GM21786 (cell line): Measurements from ENCODE around the gene GOLGA7B.

ENCODE experiments used
- ATAC-seq: cut with Tn5 transposase; IDR thresholded peaks from one replicate; pipeline ENCODE4 v1.9.1; 2021; ENCODE audit not compliant: unreplicated experiment

The GOLGA7B gene

GRCh38 chr10:97892506-97892905 is 42.9 kb downstream of the GOLGA7B start:
- ATAC-seq = no peak

- no peak for ATAC-seq
These were observed 43.3 kb downstream of the GOLGA7B start for GRCh38 chr10:97892939-97893338.

GRCh38 chr10:97894092-97894491 is 44.4 kb downstream of the GOLGA7B start:
- ATAC-seq = no peak

GRCh38 chr10:97895084-97895483 is 45.4 kb downstream of the GOLGA7B start:
- ATAC-seq = no peak

GRCh38 chr10:97895915-97896314 is 46.3 kb downstream of the GOLGA7B start:
- no peak for ATAC-seq

DNA sequence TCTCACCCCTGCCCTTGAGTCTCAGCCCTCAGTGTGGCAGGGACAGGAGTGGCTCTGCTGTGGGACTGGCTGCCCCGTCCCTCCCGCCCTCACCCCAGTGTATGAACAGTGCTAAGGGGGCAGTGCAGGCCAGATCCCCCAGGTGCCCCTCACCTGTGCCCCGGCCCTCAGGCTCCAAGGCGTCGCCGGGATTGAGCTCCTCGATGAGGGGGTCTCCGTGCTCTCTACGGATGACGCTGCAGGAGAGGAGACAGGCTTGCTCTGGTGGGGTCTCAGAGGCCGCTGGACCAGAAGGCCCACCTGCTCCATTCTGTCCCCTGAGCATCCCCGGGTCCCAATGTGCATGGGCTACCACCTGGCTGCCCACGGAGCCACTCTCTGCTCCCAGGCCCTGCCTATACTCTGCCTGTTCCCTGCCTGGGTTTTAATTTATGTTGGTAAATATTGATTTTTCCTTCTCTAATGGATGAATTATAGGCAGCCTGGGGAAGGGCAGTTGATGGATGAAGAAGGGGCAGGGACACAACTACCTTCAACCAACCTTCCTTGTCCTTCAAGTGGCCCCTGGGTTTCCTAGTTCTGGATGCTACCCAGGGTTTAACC is 47.2 kb downstream of the GOLGA7B start:
- no peak for ATAC-seq

DNA sequence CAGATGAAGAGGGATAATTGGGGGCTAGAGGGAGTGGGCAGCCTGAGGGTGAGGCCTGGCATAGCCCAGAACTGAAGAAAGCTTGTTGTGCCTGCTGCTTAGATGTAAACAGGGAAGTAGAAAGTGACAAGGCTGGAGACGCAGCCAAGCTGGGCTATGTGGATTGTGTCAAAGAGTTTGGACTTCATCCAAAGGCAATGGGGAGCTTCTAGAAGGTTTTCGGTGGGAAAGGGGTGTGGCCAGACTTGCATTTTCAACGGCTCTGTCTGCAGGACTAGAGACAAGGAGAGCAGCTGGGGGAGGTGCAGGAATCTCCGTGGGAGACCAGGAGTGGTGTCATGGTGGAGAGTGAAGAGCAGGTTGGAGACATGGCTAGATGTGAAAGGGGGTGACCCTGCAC is 48.8 kb downstream of the GOLGA7B start:
- ATAC-seq = no peak

DNA sequence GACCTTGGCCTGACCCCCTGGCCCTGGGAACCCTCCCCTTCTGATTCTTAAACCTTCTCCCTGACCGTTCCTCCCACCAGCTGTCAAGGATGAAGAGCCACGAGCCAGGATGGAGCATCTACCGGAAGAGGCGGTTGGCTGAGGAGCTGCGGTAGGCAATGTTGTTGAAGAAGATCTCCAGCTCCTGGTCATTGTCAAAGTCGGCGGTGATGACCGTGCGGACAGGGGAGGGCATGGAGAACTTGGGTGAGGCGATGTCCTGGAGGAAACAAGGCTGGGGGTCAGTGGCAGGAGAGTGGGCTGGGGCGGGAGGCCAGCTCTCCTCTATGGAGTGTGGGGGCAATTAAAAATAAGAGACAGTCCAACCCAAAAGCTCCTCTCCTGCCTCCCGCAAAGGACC is 51.7 kb downstream of the GOLGA7B start:
- no peak for ATAC-seq

GRCh38 chr10:97903128-97904017 is 53.7 kb downstream of the GOLGA7B start:
- ATAC-seq = no peak

DNA sequence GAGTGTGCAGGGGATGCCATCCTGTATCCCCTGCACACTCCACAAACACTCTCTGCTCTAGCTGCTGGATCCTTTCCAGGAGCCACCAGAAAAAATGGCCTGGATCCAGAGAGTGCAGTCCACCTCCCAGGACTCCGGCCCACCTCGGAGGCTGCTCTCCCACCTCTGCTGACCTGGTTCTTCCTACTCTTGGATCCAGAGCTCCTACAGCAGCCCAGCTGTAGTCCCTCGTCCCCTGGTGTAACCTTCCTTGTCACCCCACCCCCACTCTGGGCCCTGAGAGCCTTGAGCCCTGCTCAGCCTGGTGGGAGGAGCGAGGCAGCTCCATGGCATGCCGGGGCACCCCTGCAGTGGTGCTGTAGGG is 54.4 kb downstream of the GOLGA7B start:
- ATAC-seq = no peak

DNA sequence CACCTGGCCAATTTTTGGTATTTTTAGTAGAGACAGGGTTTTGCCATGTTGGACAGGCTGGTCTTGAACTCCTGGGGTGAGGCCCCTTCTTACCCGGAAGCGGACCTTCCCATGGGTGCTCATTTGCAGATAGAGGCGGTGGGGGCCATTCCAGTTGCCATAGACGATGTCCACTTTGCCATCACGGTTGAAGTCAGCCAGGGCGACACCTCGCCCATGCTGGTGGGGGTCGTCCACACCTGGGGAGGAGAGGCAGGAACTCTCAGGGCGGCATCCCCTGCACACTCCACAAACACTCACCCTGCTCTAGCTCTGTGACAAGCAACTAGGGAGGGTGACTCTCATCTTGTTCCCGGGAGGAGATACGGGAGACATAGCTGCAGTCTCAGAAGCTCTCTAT is 54.9 kb downstream of the GOLGA7B start:
- no peak for ATAC-seq

- ATAC-seq = no peak
These were observed 55.6 kb downstream of the GOLGA7B start for GRCh38 chr10:97905276-97905675.

- ATAC-seq = no peak
These were observed 57.6 kb downstream of the GOLGA7B start for GRCh38 chr10:97907211-97907610.

DNA sequence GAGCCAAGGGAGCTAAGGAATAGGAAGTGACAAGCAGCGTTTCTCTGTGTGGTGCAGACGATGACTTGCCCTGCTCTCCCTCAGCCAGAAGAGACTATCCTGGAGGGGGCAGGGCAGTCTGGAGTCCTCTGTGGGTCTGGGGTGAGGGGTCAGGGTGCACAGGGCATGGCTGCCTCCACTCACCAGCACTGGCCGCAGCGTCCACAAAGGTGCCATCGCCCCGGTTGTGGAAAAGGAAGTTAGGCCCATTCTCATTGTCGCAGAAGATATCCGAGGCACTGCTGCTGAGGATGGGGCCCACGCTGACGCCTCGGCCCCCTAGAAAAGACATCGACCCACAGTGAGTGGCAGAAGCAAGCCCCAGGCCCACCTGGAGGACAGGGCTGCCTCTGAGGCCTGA is 58.2 kb downstream of the GOLGA7B start:
- no peak for ATAC-seq

DNA sequence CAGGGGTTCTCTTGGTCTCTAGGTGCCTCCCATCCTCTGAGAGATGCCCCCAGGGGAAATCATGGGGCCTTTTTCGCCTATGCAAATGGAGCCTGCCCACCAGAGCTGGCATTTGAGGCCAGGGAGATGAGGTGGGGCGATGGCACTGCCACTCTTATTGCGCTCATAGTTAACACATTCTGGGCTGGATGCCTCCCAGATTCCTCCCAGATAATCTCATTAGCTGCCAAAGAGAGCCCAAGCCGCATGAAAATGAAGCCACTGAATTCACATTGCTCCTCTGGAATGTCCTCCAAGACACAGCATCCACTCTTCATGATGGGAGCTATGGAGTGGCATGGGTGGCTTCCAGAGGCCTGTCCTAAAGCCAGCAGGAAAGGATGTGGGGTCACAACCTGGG is 61.0 kb downstream of the GOLGA7B start:
- ATAC-seq = no peak

GRCh38 chr10:97911217-97911616 is 61.6 kb downstream of the GOLGA7B start:
- ATAC-seq = no peak

GRCh38 chr10:97913193-97913592 is 63.5 kb downstream of the GOLGA7B start:
- ATAC-seq = no peak

DNA sequence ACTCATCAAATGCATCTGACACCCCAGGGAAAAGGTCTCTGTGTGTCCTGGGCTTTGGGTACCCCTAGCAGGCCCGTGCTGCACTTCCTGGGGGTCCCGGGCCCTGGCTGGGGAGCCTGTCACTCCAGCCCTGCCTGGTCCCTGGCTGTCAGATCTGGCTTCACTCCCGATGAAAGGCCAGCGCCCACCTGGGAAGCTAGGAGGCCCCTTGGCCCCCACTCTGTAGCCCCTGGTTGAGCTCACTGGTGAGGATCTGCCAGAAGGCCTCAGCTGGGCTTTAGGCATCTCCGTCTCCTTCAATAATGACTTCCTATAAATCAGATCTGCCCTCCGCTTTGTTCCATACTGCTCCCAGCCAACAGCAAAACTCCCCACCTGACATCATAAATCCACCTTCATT is 64.0 kb downstream of the GOLGA7B start:
- no peak for ATAC-seq

GRCh38 chr10:97914171-97914836 is 64.7 kb downstream of the GOLGA7B start:
- no peak for ATAC-seq

GRCh38 chr10:97914837-97915211 is 65.2 kb downstream of the GOLGA7B start:
- ATAC-seq = no peak

GRCh38 chr10:97915346-97916131 is 65.9 kb downstream of the GOLGA7B start:
- no peak for ATAC-seq
